H7 (cell line): ENCODE measurements around the gene TIE1. TPM values are rescaled to one million over a fixed set of nuclear protein-coding genes. Genes with fewer than 3 reads are reported as not detected.

Source experiments
- DNase-seq: peaks from one replicate; pipeline ENCODE4 v3.0.0; 2012
- H3K27me3 ChIP-seq: 2 replicates; pipeline ENCODE4 v1.6.0; 2011; ENCODE audit warnings: mild to moderate bottlenecking, low read length; ENCODE audit not compliant: control insufficient read depth, insufficient read depth
- H3K36me3 ChIP-seq: replicated peaks from 2 replicates; pipeline ENCODE4 v1.5.1; 2011; ENCODE audit warnings: low read length; ENCODE audit not compliant: control insufficient read depth, insufficient read depth
- H3K4me3 ChIP-seq: 2 replicates; pipeline ENCODE4 v1.5.1; 2011; ENCODE audit warnings: low read depth, mild to moderate bottlenecking, control low read depth, low read length, moderate library complexity; ENCODE audit not compliant: insufficient read depth
- total RNA-seq: library from RNA; depleted of rRNA; stranded (reverse); fragments of >200 nt; shearing (Covaris generic); gene quantifications from 2 replicates; pipeline ENCODE4 v1.2.3, GENCODE V29; 2014; rRNA removed

TIE1 gene
- total RNA-seq, 1 experiment from 2014 or later = 2.6 TPM

GRCh38 chr1:43372172-43372571 lies 71.4 kb downstream of the TIE1 start:
- DNase-seq = no peak
- no peak overlapping the region for H3K4me3 ChIP-seq
- no peaks in the 10 kb centered on the region for H3K27me3 ChIP-seq
- H3K36me3 ChIP-seq = no peaks in the 10 kb centered on the region

Other genes starting within 250 kb of the TIE1 start
- 138 and 151 TPM in 2 replicates for gene EBNA1BP2, start 128.7 kb upstream of the TIE1 start, total RNA-seq
- 0.14 TPM in 1 of 2 replicates, not detected in the other for gene CFAP57, start 128.7 kb upstream of the TIE1 start, total RNA-seq
- gene TMEM125, start 31.0 kb upstream of the TIE1 start, total RNA-seq = 11.1 and 13.0 TPM in 2 replicates
- 1.5 and 2.0 TPM in 2 replicates for gene C1orf210, start 15.4 kb upstream of the TIE1 start, total RNA-seq
- 0.48 TPM in 1 of 2 replicates, not detected in the other for gene MPL, start 36.8 kb downstream of the TIE1 start, total RNA-seq
- 493 and 564 TPM in 2 replicates for gene CDC20, start 58.0 kb downstream of the TIE1 start, total RNA-seq
- gene ELOVL1, start 67.0 kb downstream of the TIE1 start, total RNA-seq = 44.6 and 61.3 TPM in 2 replicates
- gene MED8, start 88.8 kb downstream of the TIE1 start, total RNA-seq = 37.6 and 41.2 TPM in 2 replicates
- gene SZT2, start 88.9 kb downstream of the TIE1 start, total RNA-seq = 12.2 and 19.0 TPM in 2 replicates
- 29.4 and 42.5 TPM in 2 replicates for gene HYI, start 152.9 kb downstream of the TIE1 start, total RNA-seq
- 64.1 and 79.8 TPM in 2 replicates for gene PTPRF, start 229.9 kb downstream of the TIE1 start, total RNA-seq